ENCODE data around the gene RNF146. TPM values are rescaled to one million over a fixed set of nuclear protein-coding genes. Genes with fewer than 3 reads are reported as not detected.

RNF146 gene, protein sequence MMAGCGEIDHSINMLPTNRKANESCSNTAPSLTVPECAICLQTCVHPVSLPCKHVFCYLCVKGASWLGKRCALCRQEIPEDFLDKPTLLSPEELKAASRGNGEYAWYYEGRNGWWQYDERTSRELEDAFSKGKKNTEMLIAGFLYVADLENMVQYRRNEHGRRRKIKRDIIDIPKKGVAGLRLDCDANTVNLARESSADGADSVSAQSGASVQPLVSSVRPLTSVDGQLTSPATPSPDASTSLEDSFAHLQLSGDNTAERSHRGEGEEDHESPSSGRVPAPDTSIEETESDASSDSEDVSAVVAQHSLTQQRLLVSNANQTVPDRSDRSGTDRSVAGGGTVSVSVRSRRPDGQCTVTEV
- polyA plus RNA-seq: 76.2 and 126 TPM in 2 replicates

DNA sequence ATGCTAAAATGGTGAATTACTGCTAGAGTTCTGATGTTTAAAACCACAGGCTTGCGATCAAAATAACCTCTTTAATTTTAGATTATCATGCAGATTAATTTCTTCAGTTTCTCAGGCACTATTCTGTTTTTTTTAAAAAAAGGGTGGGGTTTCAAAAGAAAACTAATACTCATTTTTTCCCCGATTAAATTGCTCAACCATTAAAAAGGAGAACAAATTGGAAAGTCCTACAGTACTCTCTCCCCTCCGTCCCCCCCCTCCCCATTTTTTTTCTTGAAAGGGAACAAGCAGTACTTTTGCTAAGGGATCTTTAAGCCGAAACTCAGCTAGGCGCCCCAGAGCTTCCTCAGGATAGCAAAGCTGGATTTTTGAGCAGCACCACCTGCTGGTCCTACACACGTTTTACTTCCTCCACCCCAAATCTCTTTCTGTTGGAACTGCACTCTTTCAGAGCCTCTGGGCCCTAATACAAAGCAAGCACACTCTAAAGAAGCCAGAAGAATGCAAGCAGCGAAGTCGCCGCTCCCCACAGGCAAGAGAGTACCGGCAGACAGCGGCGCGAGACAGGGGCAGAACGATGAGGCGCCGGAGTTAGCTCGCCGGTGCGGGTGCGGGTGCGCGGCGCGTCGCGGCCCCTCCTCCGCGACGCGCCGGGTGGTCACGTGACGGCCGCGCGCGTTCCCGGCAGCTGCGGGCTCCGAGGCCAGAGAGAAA is at the start of gene RNF146:
RNF146 (plus strand) TSS at position 687 of the 714 bp plus-strand sequence. CDS start 13,475 bp downstream, outside the sequence.

Other genes with a start within 250 kb of the RNF146 start
- gene RSPO3, start 148.2 kb upstream of the RNF146 start, polyA plus RNA-seq: 69.2 and 85.3 TPM in 2 replicates
- gene ECHDC1, start 76.7 kb downstream of the RNF146 start, polyA plus RNA-seq: 48.3 and 56.1 TPM in 2 replicates
- 185 and 258 TPM in 2 replicates for gene KIAA0408, start 192.5 kb downstream of the RNF146 start, polyA plus RNA-seq